ENCODE results near the gene CALM3. TPM values are rescaled to one million over a fixed set of nuclear protein-coding genes. Genes with fewer than 3 reads are reported as not detected.

The CALM3 gene
- polyA plus RNA-seq, 1 donor: 185 TPM

- DNase-seq (ENCODE audit: low read depth): no peak
These were observed 35.0 kb downstream of the CALM3 start, which contains the start of gene GNG8 for GRCh38 chr19:46635920-46636761. Gene GNG8, minus strand, starts transcription at chr19:46636202. Its CDS starts 1,520 bp downstream, at chr19:46634682.

- DNase-seq (ENCODE audit: low read depth): no peak
These were observed 36.1 kb downstream of the CALM3 start for GRCh38 chr19:46637224-46637623.

GRCh38 chr19:46639358-46640182, 38.4 kb downstream of the CALM3 start:
- no peak for DNase-seq (ENCODE audit: low read depth)

- no peak for DNase-seq (ENCODE audit: low read depth)
These were observed 39.5 kb downstream of the CALM3 start for GRCh38 chr19:46640656-46641055.

- DNase-seq (ENCODE audit: low read depth): no peak
These were observed 43.6 kb downstream of the CALM3 start for GRCh38 chr19:46644720-46645119.

- no peak for DNase-seq (ENCODE audit: low read depth)
These were observed 45.3 kb downstream of the CALM3 start for GRCh38 chr19:46646402-46646801.

- no peak for DNase-seq (ENCODE audit: low read depth)
These were observed 47.2 kb downstream of the CALM3 start for GRCh38 chr19:46648060-46648960.

GRCh38 chr19:46648961-46649960, 48.1 kb downstream of the CALM3 start:
- no peak for DNase-seq (ENCODE audit: low read depth)

- no peak for DNase-seq (ENCODE audit: low read depth)
These were observed 49.3 kb downstream of the CALM3 start for GRCh38 chr19:46650445-46650844.

GRCh38 chr19:46654621-46655152, 53.6 kb downstream of the CALM3 start:
- DNase-seq (ENCODE audit: low read depth): no peak

- no peak for DNase-seq (ENCODE audit: low read depth)
These were observed 55.4 kb downstream of the CALM3 start for GRCh38 chr19:46656541-46656940.

GRCh38 chr19:46659151-46660007, 58.2 kb downstream of the CALM3 start:
- DNase-seq (ENCODE audit: low read depth): no peak

GRCh38 chr19:46660008-46660517, 58.9 kb downstream of the CALM3 start:
- DNase-seq (ENCODE audit: low read depth): no peak

Other genes with a start within 250 kb of the CALM3 start
- gene CCDC8, start 187.8 kb upstream of the CALM3 start, polyA plus RNA-seq (ENCODE audit: insufficient read length): 63.1 TPM
- gene PNMA8C, start 172.4 kb upstream of the CALM3 start, polyA plus RNA-seq (ENCODE audit: insufficient read length): 0.73 TPM
- 35.9 TPM for gene PNMA8A, start 129.8 kb upstream of the CALM3 start, polyA plus RNA-seq (ENCODE audit: insufficient read length)
- gene PNMA8B, start 105.5 kb upstream of the CALM3 start, polyA plus RNA-seq (ENCODE audit: insufficient read length): 2.5 TPM
- gene PTGIR, start 23.8 kb downstream of the CALM3 start, polyA plus RNA-seq (ENCODE audit: insufficient read length): 3.5 TPM
- 0.97 TPM for gene GNG8, start 34.9 kb downstream of the CALM3 start, polyA plus RNA-seq (ENCODE audit: insufficient read length)
- gene DACT3, start 59.9 kb downstream of the CALM3 start, polyA plus RNA-seq (ENCODE audit: insufficient read length): 15.2 TPM
- gene PRKD2, start 115.8 kb downstream of the CALM3 start, polyA plus RNA-seq (ENCODE audit: insufficient read length): 20.7 TPM
- gene FKRP, start 144.7 kb downstream of the CALM3 start, polyA plus RNA-seq (ENCODE audit: insufficient read length): 19.0 TPM
- 46.7 TPM for gene STRN4, start 145.1 kb downstream of the CALM3 start, polyA plus RNA-seq (ENCODE audit: insufficient read length)
- 20.6 TPM for gene SLC1A5, start 187.3 kb downstream of the CALM3 start, polyA plus RNA-seq (ENCODE audit: insufficient read length)
- 53.2 TPM for gene AP2S1, start 249.5 kb downstream of the CALM3 start, polyA plus RNA-seq (ENCODE audit: insufficient read length)